K562 (cell line): ENCODE results near the gene PPT1. TPM values are rescaled to one million over a fixed set of nuclear protein-coding genes. Genes with fewer than 3 reads are reported as not detected.

Experiments used
- ATF1 ChIP-seq, 2 experiments: fragments of 450-650 bp in 1 of 2; IDR thresholded peaks; 2 replicates each; pipeline ENCODE4 v1.6.1; 2016; ENCODE audit warnings: missing compliant biosample characterization in 1 of 2, missing genetic modification characterization in 1 of 2
- BRD9 ChIP-seq: fragments of 450-650 bp; IDR thresholded peaks from 2 replicates; pipeline ENCODE4 v1.6.1; 2018; ENCODE audit warnings: low read depth; ENCODE audit not compliant: partially characterized antibody
- E2F8 ChIP-seq: fragments of 450-650 bp; IDR thresholded peaks from 2 replicates; pipeline ENCODE4 v1.7.1; 2018; ENCODE audit warnings: mild to moderate bottlenecking, low read depth; ENCODE audit not compliant: partially characterized antibody
- ELF2 ChIP-seq: fragments of 250-450 bp; sonication (Bioruptor Pico); IDR thresholded peaks from 2 replicates; pipeline ENCODE4 v1.5.0; 2021; ENCODE audit warnings: mild to moderate bottlenecking
- EWSR1 ChIP-seq: fragments of 450-650 bp; IDR thresholded peaks from 2 replicates; pipeline ENCODE4 v1.6.1; 2018; ENCODE audit warnings: borderline replicate concordance, mild to moderate bottlenecking, low read depth, moderate library complexity; ENCODE audit not compliant: partially characterized antibody
- GATAD2A ChIP-seq: fragments of 450-650 bp; IDR thresholded peaks from 2 replicates; pipeline ENCODE4 v1.6.1; 2017
- HDAC2 ChIP-seq: fragments of 450-650 bp; IDR thresholded peaks from 2 replicates; pipeline ENCODE4 v1.6.1; 2016; ENCODE audit warnings: mild to moderate bottlenecking
- HOXB6 ChIP-seq: fragments of 250-450 bp; sonication (Bioruptor Pico); IDR thresholded peaks from 2 replicates; pipeline ENCODE4 v1.5.1; 2022; ENCODE audit warnings: mild to moderate bottlenecking, borderline replicate concordance
- KDM5B ChIP-seq: fragments of 200-600 bp; sonication (generic); IDR thresholded peaks from 2 replicates; pipeline ENCODE4 v1.6.1; 2012; ENCODE audit warnings: low read depth, mild to moderate bottlenecking, moderate library complexity, low read length, control low read depth, inconsistent platforms; ENCODE audit not compliant: insufficient replicate concordance
- NCOR1 ChIP-seq: fragments of 450-650 bp; IDR thresholded peaks from 2 replicates; pipeline ENCODE4 v1.6.1; 2016; ENCODE audit warnings: mild to moderate bottlenecking, moderate library complexity
- NFE2L1 ChIP-seq: fragments of 450-650 bp; IDR thresholded peaks from 2 replicates; pipeline ENCODE4 v1.6.1; 2016; ENCODE audit warnings: missing genetic modification characterization, low read depth, mild to moderate bottlenecking, missing compliant biosample characterization, moderate library complexity, borderline replicate concordance
- NONO ChIP-seq, 2 experiments: fragments of 200-400 bp in 1 of 2; fragments of 450-650 bp in 1 of 2; formaldehyde crosslinking in 1 of 2; IDR thresholded peaks; 2 replicates each; pipeline ENCODE4 v1.6.1; 2017; ENCODE audit warnings: low read depth in 2 of 2, mild to moderate bottlenecking in 2 of 2, moderate library complexity in 2 of 2, low read length in 1 of 2
- PCBP2 ChIP-seq: fragments of 200-400 bp; formaldehyde crosslinking; IDR thresholded peaks from 2 replicates; pipeline ENCODE4 v1.6.1; 2018; ENCODE audit warnings: low read length, low read depth, mild to moderate bottlenecking, moderate library complexity; ENCODE audit not compliant: poor library complexity, severe bottlenecking
- POU5F1 ChIP-seq: fragments of 150-350 bp; IDR thresholded peaks from 2 replicates; pipeline ENCODE4 v1.6.1; 2014; ENCODE audit warnings: borderline replicate concordance, low read length, low read depth, mild to moderate bottlenecking; ENCODE audit not compliant: partially characterized antibody
- SMAD2 ChIP-seq: fragments of 150-350 bp; IDR thresholded peaks from 2 replicates; pipeline ENCODE4 v1.6.1; 2014; ENCODE audit warnings: low read depth, mild to moderate bottlenecking, low read length
- SOX6 ChIP-seq: fragments of 450-650 bp; IDR thresholded peaks from 2 replicates; pipeline ENCODE4 v1.6.1; 2014; ENCODE audit warnings: mild to moderate bottlenecking
- SREBF1 ChIP-seq: fragments of 150-350 bp; IDR thresholded peaks from 2 replicates; pipeline ENCODE4 v1.6.1; 2014; ENCODE audit warnings: antibody characterized with exemption, low read depth, low read length, borderline replicate concordance
- WHSC1 ChIP-seq: IDR thresholded peaks from one replicate; pipeline ENCODE4 v1.6.1; 2012; ENCODE audit warnings: low read length, control low read depth, inconsistent platforms
- YBX1 ChIP-seq: fragments of 450-650 bp; IDR thresholded peaks from 2 replicates; pipeline ENCODE4 v1.7.1; 2016; ENCODE audit warnings: mild to moderate bottlenecking
- ZFX ChIP-seq: sonication (generic); formaldehyde crosslinking; IDR thresholded peaks from 2 replicates; pipeline ENCODE4 v1.8.0; 2022; ENCODE audit warnings: mild to moderate bottlenecking, missing genetic modification reagents, moderate library complexity
- ZKSCAN3 ChIP-seq: fragments of 250-450 bp; sonication (Bioruptor Pico); IDR thresholded peaks from 2 replicates; pipeline ENCODE4 v1.4.0; 2020
- ZNF239 ChIP-seq: fragments of 250-450 bp; sonication (Bioruptor Pico); IDR thresholded peaks from 2 replicates; pipeline ENCODE4 v1.4.0; 2020; ENCODE audit warnings: mild to moderate bottlenecking
- ZNF551 ChIP-seq: fragments of 250-450 bp; sonication (Bioruptor Pico); IDR thresholded peaks from 2 replicates; pipeline ENCODE4 v1.5.0; 2021; ENCODE audit warnings: mild to moderate bottlenecking, moderate library complexity
- ZNF583 ChIP-seq: fragments of 250-450 bp; sonication (Bioruptor Pico); IDR thresholded peaks from 2 replicates; pipeline ENCODE4 v1.4.0; 2020
- ZNF584 ChIP-seq: fragments of 200-800 bp; sonication (Bioruptor generic); IDR thresholded peaks from 2 replicates; pipeline ENCODE4 v1.6.1; 2016; ENCODE audit warnings: low read depth, mild to moderate bottlenecking, missing genetic modification characterization, missing compliant biosample characterization
- ZNF668 ChIP-seq: fragments of 250-450 bp; sonication (Bioruptor Pico); IDR thresholded peaks from 2 replicates; pipeline ENCODE4 v1.8.0; 2022; ENCODE audit warnings: mild to moderate bottlenecking, inconsistent platforms
- ZNF707 ChIP-seq: fragments of 250-450 bp; sonication (Bioruptor Pico); conservative IDR thresholded peaks from 2 replicates; pipeline ENCODE4 v1.8.0; 2022; ENCODE audit warnings: inconsistent platforms, mild to moderate bottlenecking, moderate library complexity
- ZNF785 ChIP-seq: fragments of 250-450 bp; sonication (Bioruptor Pico); IDR thresholded peaks from 2 replicates; pipeline ENCODE4 v1.4.0; 2020; ENCODE audit warnings: mild to moderate bottlenecking
- polyA plus RNA-seq, 8 experiments: library from polyadenylated mRNA; depleted of rRNA in 4 of 8; stranded (reverse) in 5 of 8; unstranded in 3 of 8; fragments of >200 nt; fragmentation: Nextera tagmentation in 2 of 8; fragmentation: Illumina TruSeq in 1 of 8; extraction: Ambion mirVana in 2 of 8; extraction: Trizol in 1 of 8; gene quantifications; 2 replicates each; pipeline versions ENCODE4 v1.2.1 to v1.2.3, GENCODE V29; 2011 to 2014; ENCODE audit warnings: inconsistent platforms in 1 of 8, missing spikeins in 1 of 8
- total RNA-seq, 7 experiments: library from RNA; depleted of rRNA in 6 of 7; stranded (reverse); fragments of >200 nt in 6 of 7; fragmentation: Illumina TruSeq in 2 of 7; extraction: Trizol in 2 of 7; gene quantifications; 2 replicates each; pipeline versions ENCODE4 v1.2.1 to v1.2.3, GENCODE V29; 2011 to 2021; ENCODE audit warnings: low replicate concordance in 1 of 7

The PPT1 gene
- total and polyA plus RNA-seq, 9 of the 15 experiments (the other 6 are each of a cell fraction or from before 2014, with no cell fraction given) = 72.2 to 285 (median 143) TPM

DNA sequence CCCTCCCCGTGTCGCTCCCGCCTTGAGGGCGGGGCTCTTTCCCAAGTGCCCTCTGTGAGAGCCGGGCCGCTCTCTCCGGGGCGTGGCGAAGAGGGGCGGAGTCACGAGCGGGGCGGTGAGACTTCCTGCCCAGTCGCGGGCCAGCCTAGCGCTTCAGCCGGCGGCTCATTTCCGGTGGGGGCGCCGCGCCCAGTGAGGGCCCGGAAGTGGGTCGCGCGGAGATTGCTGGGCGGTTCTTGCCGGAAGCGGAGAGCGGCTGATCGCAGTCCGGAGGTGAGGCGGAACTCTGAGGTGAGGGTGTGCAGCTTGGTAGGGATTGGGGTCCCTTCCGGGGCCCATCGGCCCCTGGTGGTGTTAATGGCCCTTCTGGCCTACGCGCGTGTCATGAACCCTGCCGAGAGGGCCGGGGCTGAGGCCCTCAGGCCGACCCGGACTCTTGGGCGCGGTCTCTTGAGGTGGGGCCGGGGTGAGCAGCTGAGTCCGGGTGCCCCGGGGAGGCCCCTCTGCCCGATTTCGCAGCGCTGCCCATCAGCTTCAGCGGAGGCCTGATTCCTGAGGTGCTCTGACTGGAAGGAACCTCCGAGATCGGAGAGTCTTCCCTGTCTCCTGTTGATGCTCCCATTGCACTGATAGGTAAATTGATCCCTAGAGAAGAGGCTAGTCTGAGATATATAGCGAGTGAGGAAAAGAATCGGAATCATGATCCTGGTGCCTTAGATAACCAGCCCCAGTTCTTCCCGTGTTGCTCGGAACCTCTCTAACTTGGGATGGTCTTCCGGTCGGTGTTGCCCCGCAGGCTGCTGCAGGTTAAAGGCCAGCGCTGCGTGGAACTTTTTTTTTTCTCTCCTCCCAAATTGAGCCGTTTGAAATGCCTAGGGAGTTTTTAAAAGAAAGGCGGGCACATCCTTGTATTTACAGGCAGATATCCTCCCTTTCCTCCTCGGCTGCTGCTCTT is 56.3 kb downstream of the PPT1 start, which contains the start of gene CAP1 (continued):
- TF ChIP-seq E2F8 = peak; percentile 81
- TF ChIP-seq YBX1 = no peak
- TF ChIP-seq SMAD2 = no peak
- no peak for TF ChIP-seq ZNF584 (CRISPR knock-in tag)
- TF ChIP-seq BRD9 = no peak
- TF ChIP-seq NONO (IDR thresholded peaks at IDR 0.05; ENCODE audit: low read depth in 2 of 2, low read length in 1 of 2) = no peak
- no peak for TF ChIP-seq ZNF668 (CRISPR knock-in tag)
- no peak for TF ChIP-seq NCOR1
- TF ChIP-seq ZNF707 = no peak
- TF ChIP-seq NFE2L1 (tag) = no peak
- no peak for TF ChIP-seq PCBP2
- no peak for TF ChIP-seq ZNF785 (CRISPR knock-in tag)
- TF ChIP-seq ATF1 (CRISPR knock-in tag; IDR thresholded peaks at IDR 0.05) = no peak
- TF ChIP-seq ATF1 (tag; IDR thresholded peaks at IDR 0.05) = peak; percentile 47; the same call in 1 of the 2 replicates
- TF ChIP-seq POU5F1 = no peak
- TF ChIP-seq ZKSCAN3 (CRISPR knock-in tag) = no peak
- TF ChIP-seq SREBF1 = no peak
- no peak for TF ChIP-seq ZNF583
- peak; percentile 83 for TF ChIP-seq ZFX
- TF ChIP-seq ZNF239 = no peak
- TF ChIP-seq GATAD2A = no peak
- no peak for TF ChIP-seq HOXB6 (CRISPR knock-in tag)
- TF ChIP-seq ZNF551 (CRISPR knock-in tag) = no peak
- TF ChIP-seq KDM5B = no peak
- TF ChIP-seq EWSR1 = no peak
- 0 out of 2 replicates have a peak, but pooled peaks have one; percentile 20 for TF ChIP-seq ELF2 (CRISPR knock-in tag)
- TF ChIP-seq SOX6 = no peak
- TF ChIP-seq HDAC2 = peak; percentile 96
- no peak for TF ChIP-seq WHSC1
